Body of pancreas (tissue), 4 donors: ENCODE measurements around the gene LYRM4.

Experiments used
- CTCF ChIP-seq, 7 experiments: fragments of 450-650 bp in 4 of 7; fragments of 200-600 bp in 3 of 7; sonication (generic) in 3 of 7; IDR thresholded peaks; one replicate each; pipeline ENCODE4 v1.5.1; 2016 to 2019; ENCODE audit warnings: antibody characterized with exemption in 7 of 7
- POLR2A ChIP-seq, 3 donors: fragments of 450-650 bp; IDR thresholded peaks; one replicate each; pipeline ENCODE4 v1.6.1; 2016; ENCODE audit warnings: antibody characterized with exemption in 3 of 3, mild to moderate bottlenecking in 2 of 3

GRCh38 chr6:5071216-5071615 is 189.5 kb downstream of the LYRM4 start:
- TF ChIP-seq CTCF (IDR thresholded peaks at IDR 0.05) (no peak), POLR2A (IDR thresholded peaks at IDR 0.05) (no peak)
